ENCODE data around the gene PID1.

The PID1 gene

DNA sequence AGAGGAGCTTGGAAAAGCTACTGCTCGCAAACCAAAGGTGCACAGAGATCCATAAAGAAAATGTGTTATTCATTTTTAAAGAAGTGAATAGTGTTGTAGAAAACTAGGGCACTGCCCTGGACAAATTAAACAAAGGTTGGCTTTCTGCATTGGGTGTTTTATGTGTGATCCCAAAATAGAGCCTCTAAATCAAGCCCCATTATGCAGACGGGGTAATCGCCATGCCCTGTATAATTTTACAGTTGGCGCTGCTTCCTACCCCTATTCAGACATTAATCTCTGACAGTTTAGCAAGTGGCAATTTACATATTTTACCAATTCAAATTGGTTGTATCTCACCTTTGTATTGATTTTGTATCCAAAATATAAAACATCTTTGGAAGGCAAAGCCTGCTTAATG, 109.1 kb downstream of the PID1 start:
- TF ChIP-seq POU2F2 (IDR thresholded peaks at IDR 0.05; ENCODE audit: low read depth, low read length): no peak
- TF ChIP-seq POLR2AphosphoS5 (IDR thresholded peaks at IDR 0.05; ENCODE audit: low read depth, low read length): no peak
- TF ChIP-seq SPI1 (IDR thresholded peaks at IDR 0.05; ENCODE audit: low read depth, low read length): no peak

DNA sequence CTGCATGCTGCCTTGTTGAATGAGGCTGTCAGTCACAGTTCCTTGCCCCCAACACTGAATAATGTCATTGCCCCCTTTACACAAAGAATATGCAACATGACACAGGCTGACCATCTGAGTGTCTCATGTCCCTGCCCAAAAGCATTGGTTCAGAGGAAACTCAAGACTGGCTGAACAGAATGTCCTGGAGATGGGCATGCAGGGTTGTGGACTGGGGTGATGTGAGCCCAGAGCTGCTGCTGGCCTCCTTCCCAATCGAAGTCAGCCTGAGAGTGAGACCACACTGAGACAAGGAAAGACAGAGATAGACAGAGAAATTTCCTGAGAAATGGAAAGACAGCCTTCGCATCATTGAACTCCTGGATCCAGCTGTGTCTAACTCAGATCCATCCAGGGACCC, 110.1 kb downstream of the PID1 start:
- DNase-seq (ENCODE audit: insufficient read length, low spot score) (no peak), FAIRE-seq (no peak)
- no peak for TF ChIP-seq POLR2A (IDR thresholded peaks at IDR 0.05; ENCODE audit: low read depth, low read length)

More for the DNA sequence above, 109.1 kb downstream of the PID1 start:
- FAIRE-seq (no peak), DNase-seq (ENCODE audit: insufficient read length, low spot score) (no peak)

DNA sequence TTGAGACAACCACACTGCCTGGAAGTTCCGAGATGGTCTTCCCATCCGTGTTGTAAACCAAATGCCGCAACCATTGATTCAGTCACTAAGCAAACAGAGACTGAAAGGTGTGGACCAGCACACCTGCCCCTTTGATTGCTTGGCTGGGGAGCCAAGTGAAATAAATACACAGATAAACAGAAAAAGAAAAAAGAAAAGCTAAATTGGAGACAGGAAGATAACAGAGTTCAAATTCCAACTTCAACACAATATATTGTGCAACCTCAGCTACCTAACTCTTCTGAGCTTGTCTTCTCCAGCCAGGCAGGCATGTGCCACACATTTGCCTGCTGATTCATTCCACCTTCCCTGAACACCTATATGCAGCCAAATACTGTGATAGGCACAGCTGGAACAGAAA, 110.9 kb downstream of the PID1 start:
- TF ChIP-seq TAF1 (IDR thresholded peaks at IDR 0.05; ENCODE audit: low read depth, low read length): no peak
- no peak for TF ChIP-seq SPI1 (IDR thresholded peaks at IDR 0.05; ENCODE audit: low read depth, low read length)
- no peak for TF ChIP-seq PAX5 (IDR thresholded peaks at IDR 0.05; ENCODE audit: insufficient read depth, low read length, severe bottlenecking)
- TF ChIP-seq POLR2A (IDR thresholded peaks at IDR 0.05; ENCODE audit: low read depth, low read length): no peak
- no peak for TF ChIP-seq POU2F2 (IDR thresholded peaks at IDR 0.05; ENCODE audit: low read depth, low read length)
- no peak for TF ChIP-seq POLR2AphosphoS5 (IDR thresholded peaks at IDR 0.05; ENCODE audit: low read depth, low read length)
- FAIRE-seq (no peak), DNase-seq (ENCODE audit: insufficient read length, low spot score) (no peak)

DNA sequence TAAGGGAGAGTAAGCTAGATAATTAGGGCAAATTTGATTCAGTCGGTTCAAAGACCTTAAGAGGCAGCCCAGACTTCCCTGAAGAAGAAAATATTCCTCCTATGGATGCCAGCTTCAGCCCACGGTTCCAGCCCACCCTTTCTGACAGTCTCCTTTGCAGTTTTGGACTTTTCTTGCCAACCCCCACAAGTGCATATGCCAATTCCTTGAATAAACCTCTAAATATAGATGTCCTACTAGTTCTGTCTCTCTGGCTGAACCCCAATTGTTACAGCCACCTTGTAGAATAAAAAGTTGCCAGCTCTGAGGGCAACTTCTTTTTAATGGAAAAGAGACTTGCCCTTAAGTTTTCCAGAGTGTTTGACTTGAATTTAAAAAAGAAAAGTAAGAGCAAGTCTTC, 111.7 kb downstream of the PID1 start:
- no peak for TF ChIP-seq SPI1 (IDR thresholded peaks at IDR 0.05; ENCODE audit: low read depth, low read length)
- no peak for TF ChIP-seq POLR2A (IDR thresholded peaks at IDR 0.05; ENCODE audit: low read depth, low read length)
- no peak for TF ChIP-seq POLR2AphosphoS5 (IDR thresholded peaks at IDR 0.05; ENCODE audit: low read depth, low read length)
- DNase-seq (ENCODE audit: insufficient read length, low spot score) (no peak), FAIRE-seq (no peak)

DNA sequence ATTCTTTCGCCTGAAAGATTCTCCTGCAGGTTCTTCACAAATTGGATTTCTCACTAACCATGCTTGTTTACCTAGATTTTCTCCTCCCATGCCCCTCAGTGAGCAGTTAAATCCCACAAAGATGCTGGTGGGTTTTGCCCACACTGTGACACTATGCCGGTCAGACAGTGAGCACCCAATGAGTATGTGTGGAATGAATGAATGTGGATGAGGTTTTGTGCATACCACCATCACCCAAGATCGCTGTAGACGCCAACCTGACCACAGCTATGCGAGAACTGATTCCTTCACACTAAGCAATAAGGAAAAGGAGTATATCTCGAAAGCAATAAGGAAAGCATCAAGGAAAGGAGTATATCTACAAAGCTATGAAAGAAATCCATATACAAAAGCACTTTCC, 116.7 kb downstream of the PID1 start:
- DNase-seq (ENCODE audit: insufficient read length, low spot score): no peak
- FAIRE-seq: no peak
- TF ChIP-seq PAX5 (IDR thresholded peaks at IDR 0.05; ENCODE audit: insufficient read depth, low read length, severe bottlenecking) (no peak), SPI1 (IDR thresholded peaks at IDR 0.05; ENCODE audit: low read depth, low read length) (no peak), POLR2A (IDR thresholded peaks at IDR 0.05; ENCODE audit: low read depth, low read length) (no peak), POU2F2 (IDR thresholded peaks at IDR 0.05; ENCODE audit: low read depth, low read length) (no peak), POLR2AphosphoS5 (IDR thresholded peaks at IDR 0.05; ENCODE audit: low read depth, low read length) (no peak), TAF1 (IDR thresholded peaks at IDR 0.05; ENCODE audit: low read depth, low read length) (no peak)

DNA sequence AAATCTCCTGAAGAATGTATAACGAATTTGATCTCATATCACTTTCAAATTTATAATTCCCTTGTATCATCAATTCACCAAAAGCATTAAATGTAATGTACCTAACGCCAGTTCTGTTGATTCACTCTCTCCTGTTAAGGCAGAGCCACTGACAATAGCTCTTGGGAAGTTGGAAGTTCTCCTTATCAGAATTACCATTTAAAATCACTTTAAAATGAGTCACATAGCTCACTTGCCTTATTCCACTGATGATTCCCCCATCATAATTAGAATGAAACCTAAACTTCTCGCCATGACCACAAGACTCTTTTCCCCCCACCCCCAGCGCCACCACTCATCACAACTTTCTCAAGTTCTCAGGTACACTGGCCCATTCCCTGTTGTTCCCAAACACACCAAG, 117.1 kb downstream of the PID1 start:
- TF ChIP-seq POU2F2 (IDR thresholded peaks at IDR 0.05; ENCODE audit: low read depth, low read length) (no peak), SPI1 (IDR thresholded peaks at IDR 0.05; ENCODE audit: low read depth, low read length) (no peak), POLR2A (IDR thresholded peaks at IDR 0.05; ENCODE audit: low read depth, low read length) (no peak), PAX5 (IDR thresholded peaks at IDR 0.05; ENCODE audit: insufficient read depth, low read length, severe bottlenecking) (no peak), POLR2AphosphoS5 (IDR thresholded peaks at IDR 0.05; ENCODE audit: low read depth, low read length) (no peak), TAF1 (IDR thresholded peaks at IDR 0.05; ENCODE audit: low read depth, low read length) (no peak)

DNA sequence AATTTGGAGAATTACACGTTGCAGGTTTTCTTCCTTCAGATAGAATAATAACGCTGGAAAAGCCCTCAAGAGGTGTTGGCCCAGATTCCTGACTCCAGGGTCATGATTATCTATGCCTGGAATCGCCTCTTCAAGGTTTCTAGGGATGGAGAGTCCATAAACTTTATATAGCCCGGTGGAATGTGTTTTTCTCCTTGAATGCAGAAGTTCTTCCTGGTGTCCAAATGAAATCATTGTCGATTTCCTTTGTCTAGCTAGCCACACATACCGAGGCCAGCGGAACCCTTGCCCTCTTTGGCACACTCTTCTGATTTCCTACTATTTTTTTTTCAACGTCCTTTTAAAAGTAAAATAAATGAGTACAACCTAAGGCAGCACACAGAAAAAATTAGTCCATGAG, 117.8 kb downstream of the PID1 start:
- no peak for FAIRE-seq

More for the DNA sequence above, 117.1 kb downstream of the PID1 start:
- DNase-seq (ENCODE audit: insufficient read length, low spot score) (no peak), FAIRE-seq (no peak)

DNA sequence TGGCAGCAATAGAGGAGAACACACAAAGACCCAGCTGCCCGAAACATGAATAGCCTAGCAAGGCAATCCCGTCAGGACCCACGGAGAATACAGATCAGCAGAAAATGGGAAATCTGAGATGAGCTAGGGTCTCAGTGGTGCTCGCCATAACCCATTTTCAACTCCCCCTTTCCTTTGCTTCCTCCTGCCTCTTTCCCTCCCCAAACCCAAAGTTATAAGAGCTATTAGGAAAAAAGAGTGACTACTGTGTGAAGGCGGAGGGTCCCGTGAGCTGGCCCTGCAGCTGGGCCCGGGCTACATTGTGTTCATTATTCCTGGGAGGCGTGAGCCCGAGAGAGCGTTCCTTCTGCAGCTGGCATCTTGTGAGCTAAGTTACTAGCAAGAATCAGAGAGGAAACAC, 118.4 kb downstream of the PID1 start:
- TF ChIP-seq PAX5 (IDR thresholded peaks at IDR 0.05; ENCODE audit: insufficient read depth, low read length, severe bottlenecking) (no peak), POLR2A (IDR thresholded peaks at IDR 0.05; ENCODE audit: low read depth, low read length) (no peak), POLR2AphosphoS5 (IDR thresholded peaks at IDR 0.05; ENCODE audit: low read depth, low read length) (no peak), SPI1 (IDR thresholded peaks at IDR 0.05; ENCODE audit: low read depth, low read length) (no peak), POU2F2 (IDR thresholded peaks at IDR 0.05; ENCODE audit: low read depth, low read length) (no peak), TAF1 (IDR thresholded peaks at IDR 0.05; ENCODE audit: low read depth, low read length) (no peak)
- no peak for FAIRE-seq
- no peak for DNase-seq (ENCODE audit: insufficient read length, low spot score)

More for the DNA sequence above, 117.8 kb downstream of the PID1 start:
- no peak for DNase-seq (ENCODE audit: insufficient read length, low spot score)
- no peak for TF ChIP-seq TAF1 (IDR thresholded peaks at IDR 0.05; ENCODE audit: low read depth, low read length)
- no peak for TF ChIP-seq SPI1 (IDR thresholded peaks at IDR 0.05; ENCODE audit: low read depth, low read length)
- no peak for TF ChIP-seq PAX5 (IDR thresholded peaks at IDR 0.05; ENCODE audit: insufficient read depth, low read length, severe bottlenecking)

DNA sequence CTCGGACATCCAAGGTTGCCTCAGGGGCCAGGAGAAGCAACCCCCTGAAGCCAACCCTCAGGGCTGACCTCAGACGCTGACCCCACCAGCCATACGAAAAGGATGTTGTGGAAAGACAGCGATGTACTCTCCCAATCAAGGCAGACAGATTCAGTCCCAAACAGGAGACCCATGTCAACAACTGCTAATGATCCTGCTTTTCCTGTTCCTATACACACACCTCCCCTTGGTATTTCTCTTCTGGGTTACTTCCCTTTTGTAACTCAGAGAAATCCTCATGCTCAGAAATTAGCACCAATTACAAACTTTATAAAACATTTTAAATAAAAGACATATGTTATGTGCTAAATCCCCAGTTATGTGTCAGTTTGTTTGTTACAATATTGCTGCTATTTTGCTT, 120.8 kb downstream of the PID1 start:
- FAIRE-seq (no peak), DNase-seq (ENCODE audit: insufficient read length, low spot score) (no peak)
- no peak for TF ChIP-seq POU2F2 (IDR thresholded peaks at IDR 0.05; ENCODE audit: low read depth, low read length)
- TF ChIP-seq POLR2A (IDR thresholded peaks at IDR 0.05; ENCODE audit: low read depth, low read length): no peak
- no peak for TF ChIP-seq TAF1 (IDR thresholded peaks at IDR 0.05; ENCODE audit: low read depth, low read length)
- TF ChIP-seq PAX5 (IDR thresholded peaks at IDR 0.05; ENCODE audit: insufficient read depth, low read length, severe bottlenecking): no peak
- TF ChIP-seq SPI1 (IDR thresholded peaks at IDR 0.05; ENCODE audit: low read depth, low read length): no peak
- TF ChIP-seq POLR2AphosphoS5 (IDR thresholded peaks at IDR 0.05; ENCODE audit: low read depth, low read length): no peak

DNA sequence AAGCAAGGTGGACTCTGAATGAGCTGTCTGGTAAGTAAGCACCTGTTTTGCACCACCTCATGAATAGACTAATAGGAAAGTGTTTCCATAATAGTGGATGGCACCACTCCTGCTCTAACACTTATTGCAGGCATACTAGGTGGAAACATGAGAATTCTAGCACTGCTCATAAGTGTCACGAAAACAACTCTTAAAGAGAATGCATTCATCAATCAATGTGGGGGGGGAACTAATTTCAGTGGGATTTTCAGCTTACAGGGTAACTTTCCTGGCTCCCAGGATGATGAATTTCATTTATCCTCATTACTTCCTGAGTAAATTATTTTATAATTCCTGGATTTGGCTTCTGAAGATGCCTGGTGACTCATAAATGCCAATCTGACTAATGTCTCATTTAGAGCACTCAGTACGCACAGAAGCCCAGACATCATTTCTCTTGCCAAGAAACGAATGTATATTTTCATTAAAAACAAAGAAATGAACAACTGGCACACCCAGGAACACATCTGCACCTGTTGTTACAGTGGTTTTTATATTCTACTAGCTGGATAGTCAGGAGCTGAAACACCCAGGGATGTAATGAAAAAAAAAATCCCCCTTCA, 129.6 kb downstream of the PID1 start:
- no peak for TF ChIP-seq POU2F2 (IDR thresholded peaks at IDR 0.05; ENCODE audit: low read depth, low read length)
- TF ChIP-seq POLR2A (IDR thresholded peaks at IDR 0.05; ENCODE audit: low read depth, low read length): no peak
- TF ChIP-seq POLR2AphosphoS5 (IDR thresholded peaks at IDR 0.05; ENCODE audit: low read depth, low read length): no peak
- no peak for TF ChIP-seq PAX5 (IDR thresholded peaks at IDR 0.05; ENCODE audit: insufficient read depth, low read length, severe bottlenecking)
- TF ChIP-seq SPI1 (IDR thresholded peaks at IDR 0.05; ENCODE audit: low read depth, low read length): no peak
- no peak for TF ChIP-seq TAF1 (IDR thresholded peaks at IDR 0.05; ENCODE audit: low read depth, low read length)
- no peak for DNase-seq (ENCODE audit: insufficient read length, low spot score)
- FAIRE-seq: no peak

All from GM12891 (cell line).